ENCODE data around the gene RRP36.

Gene RRP36

DNA sequence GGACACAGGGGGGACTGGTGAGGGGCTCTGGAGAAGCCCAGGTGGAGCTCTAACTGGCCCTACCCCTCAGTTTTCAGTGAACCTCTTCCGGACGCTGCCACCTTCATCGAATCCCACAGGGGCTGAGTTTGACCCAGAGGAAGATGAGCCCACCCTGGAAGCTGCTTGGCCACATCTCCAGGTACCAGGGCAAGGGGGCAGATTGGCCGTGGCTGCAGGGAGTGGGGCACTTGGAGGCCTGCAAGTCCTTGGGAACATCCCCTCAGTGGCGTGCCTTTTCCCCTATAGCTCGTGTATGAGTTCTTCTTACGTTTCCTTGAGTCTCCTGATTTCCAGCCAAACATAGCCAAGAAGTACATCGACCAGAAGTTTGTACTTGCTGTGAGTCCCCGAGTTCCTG, 14.3 kb upstream of the RRP36 start:
- no peak for DNase-seq (ENCODE audit: low read depth)

DNA sequence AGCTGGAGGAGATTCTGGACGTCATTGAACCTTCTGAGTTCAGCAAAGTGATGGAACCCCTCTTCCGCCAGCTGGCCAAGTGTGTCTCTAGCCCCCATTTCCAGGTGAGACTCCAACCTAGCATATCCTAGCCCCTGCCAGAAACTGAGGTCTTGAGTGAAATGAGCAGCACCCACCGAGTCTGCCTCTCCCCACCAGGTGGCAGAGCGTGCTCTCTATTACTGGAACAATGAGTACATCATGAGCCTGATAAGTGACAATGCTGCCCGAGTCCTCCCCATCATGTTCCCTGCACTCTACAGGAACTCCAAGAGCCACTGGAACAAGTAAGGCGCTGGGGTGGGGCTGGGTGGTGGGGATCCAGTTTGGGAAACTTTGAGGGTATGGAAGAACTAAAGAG, 12.3 kb upstream of the RRP36 start:
- DNase-seq (ENCODE audit: low read depth) = peak; percentile 37

DNA sequence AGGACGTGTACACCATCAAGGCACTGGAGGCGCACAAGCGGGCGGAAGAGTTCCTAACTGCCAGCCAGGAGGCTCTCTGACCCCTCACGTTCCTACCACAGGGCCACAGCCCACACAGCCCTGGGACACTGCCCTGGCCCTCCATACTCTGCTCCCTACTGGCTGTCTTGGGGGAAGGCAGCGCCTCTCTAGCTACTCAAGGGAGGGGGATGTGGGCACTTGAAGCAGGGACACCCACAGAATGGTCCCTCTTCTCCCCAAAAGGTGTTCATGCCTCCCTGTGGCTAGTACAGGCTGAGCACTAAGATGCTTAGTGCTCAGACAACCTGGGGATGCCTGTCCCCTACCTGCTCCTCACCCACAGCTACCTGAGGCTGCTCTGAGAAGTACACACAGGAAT, 10.2 kb upstream of the RRP36 start:
- no peak for DNase-seq (ENCODE audit: low read depth)

DNA sequence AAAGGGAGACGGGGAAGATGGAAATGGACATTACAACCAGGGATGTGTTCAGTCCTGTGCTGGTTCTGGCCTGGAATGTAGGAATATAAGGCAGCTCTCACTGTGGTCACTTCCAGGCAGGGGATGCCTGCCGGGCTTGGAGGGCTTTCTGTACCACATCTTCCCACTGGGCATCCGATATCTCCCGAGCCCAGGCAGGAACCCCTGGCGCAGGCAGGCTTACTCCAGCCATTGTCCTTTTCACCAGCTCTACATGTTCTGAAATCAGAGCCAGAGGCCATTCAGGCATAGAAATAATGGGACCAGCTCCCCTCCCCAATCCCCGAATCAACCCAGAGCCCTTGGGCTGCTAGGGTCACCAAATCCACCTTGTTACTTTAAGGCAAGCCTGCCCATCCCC, 9.1 kb upstream of the RRP36 start:
- DNase-seq (ENCODE audit: low read depth) = no peak

DNA sequence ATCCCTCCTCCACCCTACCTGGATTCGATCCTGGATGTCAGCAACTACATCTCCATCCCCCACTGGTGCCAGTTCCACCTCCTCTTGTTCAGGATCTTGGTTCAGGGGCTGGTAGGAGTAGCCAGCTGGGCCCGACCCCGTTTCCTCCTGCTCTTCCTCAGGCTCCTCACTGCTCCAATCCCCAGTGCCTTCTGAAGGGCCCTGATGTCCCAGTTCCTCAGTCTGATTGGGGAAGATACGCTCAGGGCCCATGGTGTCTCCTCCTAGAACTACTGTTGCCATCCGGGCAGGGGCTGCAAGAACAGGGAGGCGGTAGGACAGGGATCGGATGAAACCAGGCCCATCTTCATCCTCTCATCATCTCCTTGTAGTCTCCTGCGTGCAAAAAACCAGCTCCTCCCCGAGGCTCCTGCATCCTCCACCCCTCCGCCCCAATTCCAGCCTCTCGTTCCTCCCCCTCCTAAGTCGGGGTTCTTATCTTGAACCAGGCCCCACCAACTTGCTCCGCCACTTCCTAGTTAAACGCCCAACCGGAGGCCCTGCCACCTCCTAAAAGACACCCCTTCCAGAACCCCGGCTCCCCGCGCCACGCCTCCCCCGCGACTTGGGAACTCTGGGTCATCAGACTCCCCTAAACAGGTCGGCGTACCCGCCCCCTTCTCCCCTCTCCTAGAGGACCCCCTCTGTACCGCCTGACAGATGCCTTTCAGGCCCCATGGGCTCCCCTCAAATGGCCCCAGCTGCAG, 8.2 kb upstream of the RRP36 start:
- peak; percentile 26 for DNase-seq (ENCODE audit: low read depth)

- peak; percentile 100 for DNase-seq (ENCODE audit: low read depth)
Measured at GRCh38 chr6:43013843-43014433, 7.5 kb upstream of the RRP36 start, which contains the start of the genes KLHDC3 and MEA1. Gene KLHDC3 (plus strand): TSS chr6:43014249. CDS start chr6:43017193, 2,944 bp downstream. Gene MEA1 (minus strand): TSS chr6:43013946. CDS start chr6:43013813, 133 bp downstream.

- peak; percentile 58 for DNase-seq (ENCODE audit: low read depth)
Measured at GRCh38 chr6:43014434-43014909, 7.0 kb upstream of the RRP36 start.

GRCh38 chr6:43016176-43016942, 5.1 kb upstream of the RRP36 start:
- DNase-seq (ENCODE audit: low read depth) = no peak

DNA sequence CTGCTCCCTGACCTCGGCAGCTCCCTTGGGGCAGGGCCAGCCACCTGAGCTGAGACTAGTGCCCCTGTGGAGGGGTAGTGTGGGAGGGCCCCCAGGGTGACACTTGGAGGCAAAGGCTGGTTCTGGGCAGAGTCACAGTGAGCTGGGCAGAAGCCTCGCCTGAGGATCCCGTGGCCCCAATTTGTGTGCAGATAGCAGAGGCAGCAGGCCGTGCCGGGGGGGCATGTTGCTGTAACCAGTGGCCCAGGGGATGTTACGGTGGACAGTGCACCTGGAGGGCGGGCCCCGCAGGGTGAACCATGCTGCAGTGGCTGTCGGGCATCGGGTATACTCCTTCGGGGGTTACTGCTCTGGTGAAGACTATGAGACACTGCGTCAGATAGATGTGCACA, 4.5 kb upstream of the RRP36 start:
- DNase-seq (ENCODE audit: low read depth) = no peak

GRCh38 chr6:43019152-43019551, 2.3 kb upstream of the RRP36 start:
- no peak for DNase-seq (ENCODE audit: low read depth)

DNA sequence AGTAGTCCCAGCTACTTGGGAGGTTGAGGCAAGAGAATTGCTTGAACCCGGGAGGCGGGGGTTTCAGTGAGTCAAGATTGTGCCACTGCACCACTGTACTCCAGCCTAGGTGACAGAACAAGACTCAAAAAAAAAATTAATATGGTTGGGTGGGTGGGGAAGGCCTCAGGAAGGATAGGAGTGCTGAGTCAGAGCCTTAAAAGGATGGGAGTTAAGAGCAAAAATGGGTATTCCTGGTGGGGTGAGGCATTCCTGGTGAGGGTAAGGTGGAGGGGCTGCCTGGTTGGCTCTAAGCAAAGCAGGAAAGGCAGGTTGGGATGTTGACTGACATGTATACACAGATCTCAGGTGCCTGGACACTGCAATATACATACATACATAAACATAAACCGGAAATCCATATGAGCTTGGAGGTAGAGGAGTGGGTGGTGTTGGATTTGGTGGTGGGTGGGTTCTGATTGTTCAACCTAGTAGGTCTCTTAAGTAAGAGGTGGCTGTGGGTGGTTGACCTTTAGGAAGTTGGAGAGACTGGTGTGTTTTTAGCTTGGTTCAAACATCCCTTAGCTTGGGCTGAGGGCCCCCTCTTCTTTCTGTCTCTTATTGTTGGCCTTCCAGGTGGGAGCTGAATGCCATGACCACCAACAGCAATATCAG, 1.2 kb upstream of the RRP36 start:
- no peak for DNase-seq (ENCODE audit: low read depth)

- peak; percentile 21 for DNase-seq (ENCODE audit: low read depth)
Measured at GRCh38 chr6:43020847-43021246, 576 bp upstream of the RRP36 start.

DNA sequence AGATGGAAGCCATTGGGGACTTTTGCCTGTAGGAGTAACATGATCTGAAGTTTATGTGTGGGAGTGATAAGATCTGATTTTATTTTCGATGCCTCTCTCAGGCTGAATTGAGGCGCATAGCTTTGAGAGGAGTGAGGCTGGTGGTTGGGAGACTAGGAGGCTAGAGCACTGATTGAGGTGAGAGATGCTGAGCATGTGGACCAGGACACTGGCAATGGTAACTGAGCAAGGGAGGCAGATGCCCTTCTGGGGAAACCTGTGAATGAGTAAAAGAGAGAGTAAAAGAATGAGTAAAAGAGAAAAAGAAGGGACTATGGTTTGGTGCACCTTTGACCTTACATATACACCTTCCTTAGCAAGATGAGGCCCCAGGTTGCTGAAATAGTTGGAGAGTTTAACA, 3.0 kb downstream of the RRP36 start:
- DNase-seq (ENCODE audit: low read depth) = no peak

- DNase-seq (ENCODE audit: low read depth) = no peak
Measured at GRCh38 chr6:43026365-43026764, 4.9 kb downstream of the RRP36 start.

GRCh38 chr6:43029120-43029519, 7.7 kb downstream of the RRP36 start:
- DNase-seq (ENCODE audit: low read depth) = no peak

DNA sequence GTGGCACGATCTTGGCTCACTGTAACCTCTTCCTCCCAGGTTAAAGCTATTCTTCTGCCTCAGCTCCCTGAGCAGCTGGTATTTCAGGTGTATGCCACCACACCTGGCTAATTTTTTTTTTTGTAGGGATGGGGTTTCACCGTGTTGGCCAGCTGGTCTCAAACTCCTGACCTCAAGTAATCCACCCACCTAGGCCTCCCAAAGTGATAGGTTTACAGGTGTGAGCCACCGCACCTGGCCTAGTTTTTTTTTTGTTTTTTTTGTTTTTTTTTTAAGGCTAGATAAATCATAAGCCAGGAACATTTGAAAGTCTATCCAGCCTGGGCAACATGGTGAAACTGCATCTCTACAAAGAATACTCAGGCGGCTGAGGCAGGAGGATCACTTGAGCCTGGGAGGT, 10.9 kb downstream of the RRP36 start:
- no peak for DNase-seq (ENCODE audit: low read depth)

DNA sequence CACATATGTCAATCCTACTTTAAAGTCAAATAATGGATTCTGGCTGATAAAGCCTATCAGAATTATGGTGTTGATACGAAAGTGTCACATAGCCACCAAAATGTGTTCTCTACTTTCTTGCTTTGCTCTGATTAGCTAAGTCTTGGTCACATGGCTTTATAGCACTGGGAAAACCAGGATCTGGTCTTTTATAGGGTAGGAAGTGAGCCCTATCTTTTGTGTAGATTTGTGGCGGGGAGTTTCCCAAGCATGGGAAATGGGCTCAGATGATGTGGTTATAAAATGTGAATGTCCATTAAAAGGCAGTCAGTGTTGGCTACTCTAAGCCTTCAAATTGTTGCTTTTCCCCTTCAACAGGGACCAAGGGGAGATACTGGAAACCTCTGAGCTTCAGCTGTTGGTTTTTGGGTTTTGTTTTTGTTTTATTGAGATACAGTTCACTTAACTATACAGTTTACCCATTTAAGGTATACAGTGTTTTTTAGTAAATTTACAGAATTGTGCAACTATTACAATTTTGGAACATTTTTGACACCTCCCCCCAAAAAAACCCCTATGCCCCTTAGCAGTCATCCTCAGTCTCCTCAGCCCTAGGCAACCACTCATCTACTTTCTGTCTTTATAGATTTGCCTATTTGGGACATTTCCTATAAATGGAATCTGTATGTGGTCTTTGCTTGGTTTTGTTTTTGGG, 12.2 kb downstream of the RRP36 start:
- DNase-seq (ENCODE audit: low read depth) = no peak

- no peak for DNase-seq (ENCODE audit: low read depth)
Measured at GRCh38 chr6:43034190-43034525, 12.7 kb downstream of the RRP36 start.

DNA sequence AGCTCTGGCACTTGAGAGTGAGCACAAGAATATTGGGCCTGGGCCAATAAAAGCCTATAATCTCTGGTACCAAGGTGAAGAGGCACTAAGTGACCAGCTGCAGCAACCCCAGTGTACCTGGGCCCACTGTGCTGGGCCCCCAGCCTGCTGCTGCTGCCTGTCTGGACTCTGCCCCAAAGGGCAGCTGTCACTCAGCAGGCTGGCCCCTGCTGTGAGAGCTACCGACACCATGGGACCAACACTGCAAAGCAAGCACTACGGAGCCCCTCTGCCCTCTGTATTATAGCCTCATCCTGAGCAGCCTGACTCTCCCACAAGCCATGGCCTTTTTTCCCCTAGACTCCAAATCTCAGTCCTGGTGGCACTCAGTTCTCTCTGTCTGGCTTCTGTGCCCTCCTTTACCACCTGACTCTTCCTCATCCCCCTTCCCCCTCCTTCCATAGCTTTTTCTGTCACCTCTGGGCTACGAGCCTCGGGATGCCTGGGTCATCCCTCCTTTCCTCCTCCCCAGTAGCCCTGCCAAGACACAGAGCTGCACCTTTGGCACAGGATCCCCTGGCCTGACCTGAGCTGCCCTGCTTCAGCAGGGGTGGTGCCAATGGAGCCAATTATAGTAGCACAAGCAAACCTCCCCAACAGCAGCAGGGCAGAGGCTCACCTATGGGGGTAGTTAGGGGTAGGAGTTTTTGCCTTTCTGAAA, 14.2 kb downstream of the RRP36 start:
- DNase-seq (ENCODE audit: low read depth) = no peak

DNA sequence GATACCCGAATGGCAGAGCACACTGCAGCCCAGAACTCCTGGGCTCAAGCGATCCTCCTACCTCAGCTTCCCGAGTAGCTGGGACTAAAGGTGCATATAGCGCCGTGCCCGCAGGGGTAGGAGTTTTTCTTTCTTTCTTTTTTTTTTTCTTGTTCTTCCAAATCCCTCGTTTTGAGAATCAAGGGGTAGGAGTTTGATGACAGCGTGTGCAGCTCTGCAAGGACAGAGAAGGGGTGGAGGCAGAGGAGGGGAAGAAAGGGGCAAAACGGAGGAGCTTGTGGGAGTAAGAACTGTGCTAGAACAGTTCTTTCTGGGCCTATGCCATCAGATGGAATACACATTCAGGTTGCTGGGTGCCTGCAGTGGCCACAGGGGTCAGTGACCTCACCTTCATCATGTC, 15.3 kb downstream of the RRP36 start:
- no peak for DNase-seq (ENCODE audit: low read depth)

- DNase-seq (ENCODE audit: low read depth) = no peak
Measured at GRCh38 chr6:43037197-43037596, 15.8 kb downstream of the RRP36 start.

Measured in iris pigment epithelial cell (primary cell).